OCI-LY7 (cell line): ENCODE results near the gene BLOC1S4. TPM values are rescaled to one million over a fixed set of nuclear protein-coding genes. Genes with fewer than 3 reads are reported as not detected.

Source experiments
- BruUV-seq: library from RNA; stranded (reverse); fragments of 400-500 nt; replicated peaks from 2 replicates; lab custom pipeline; 2021; lab: Mats Ljungman, UMichigan
- CTCF ChIA-PET: fragments of 300-600 bp; sonication (Branson Sonifier 250); formaldehyde crosslinking; loops from one replicate; lab custom pipeline; 2022; ENCODE audit warnings: antibody characterized with exemption; ENCODE audit not compliant: unreplicated experiment; lab: Charles Lee
- POLR2A ChIA-PET: fragments of 300-600 bp; sonication (Branson Sonifier 250); formaldehyde crosslinking; loops from one replicate; lab custom pipeline; 2022; ENCODE audit warnings: antibody characterized with exemption; lab: Charles Lee
- DNase-seq: peaks from one replicate; pipeline ENCODE4 v3.0.0-alpha.2; 2015; ENCODE audit warnings: low spot score
- H2AFZ ChIP-seq: fragments of 200-600 bp; sonication (generic), shearing (Covaris generic); 2 replicates; pipeline ENCODE4 v1.6.1; 2014; ENCODE audit warnings: mild to moderate bottlenecking, antibody characterized with exemption, low read length, moderate library complexity
- H3K27ac ChIP-seq: fragments of 200-600 bp; sonication (generic); 2 replicates; pipeline ENCODE4 v1.5.1; 2014; ENCODE audit warnings: mixed run types, low read depth, mild to moderate bottlenecking, moderate library complexity, low read length, inconsistent platforms; ENCODE audit not compliant: poor library complexity, severe bottlenecking
- H3K36me3 ChIP-seq: fragments of 200-600 bp; sonication (generic); 2 replicates; pipeline ENCODE4 v1.6.1; 2014; ENCODE audit warnings: mild to moderate bottlenecking, antibody characterized with exemption, low read length, moderate library complexity, mixed read lengths; ENCODE audit not compliant: insufficient read depth
- H3K4me1 ChIP-seq: fragments of 200-600 bp; sonication (generic); 2 replicates; pipeline ENCODE4 v1.5.1; 2014; ENCODE audit warnings: mild to moderate bottlenecking, low read length; ENCODE audit not compliant: insufficient read depth, poor library complexity, severe bottlenecking
- H3K4me2 ChIP-seq: fragments of 200-600 bp; sonication (generic); 2 replicates; pipeline ENCODE4 v1.6.1; 2014; ENCODE audit warnings: mild to moderate bottlenecking, low read length
- H3K4me3 ChIP-seq: fragments of 200-600 bp; sonication (generic); 2 replicates; pipeline ENCODE4 v1.5.1; 2014; ENCODE audit warnings: mild to moderate bottlenecking, low read depth, low read length; ENCODE audit not compliant: poor library complexity, severe bottlenecking
- H3K79me2 ChIP-seq: fragments of 200-600 bp; sonication (generic); 2 replicates; pipeline ENCODE4 v1.6.1; 2016; ENCODE audit warnings: low read depth, mild to moderate bottlenecking, low read length, moderate library complexity, mixed read lengths; ENCODE audit not compliant: insufficient read depth
- H3K9me2 ChIP-seq: fragments of 200-600 bp; sonication (generic); 2 replicates; pipeline ENCODE4 v1.6.1; 2016; ENCODE audit warnings: mild to moderate bottlenecking, low read length, mixed read lengths; ENCODE audit not compliant: insufficient read depth
- H3K9me3 ChIP-seq: fragments of 200-600 bp; sonication (generic); 2 replicates; pipeline ENCODE4 v1.6.1; 2014; ENCODE audit warnings: mild to moderate bottlenecking, mixed run types, low read length, mixed read lengths
- H4K20me1 ChIP-seq: fragments of 200-600 bp; sonication (generic); 2 replicates; pipeline ENCODE4 v1.6.1; 2014; ENCODE audit warnings: mild to moderate bottlenecking, antibody characterized with exemption, low read length, moderate library complexity, mixed read lengths; ENCODE audit not compliant: insufficient read depth
- CTCF ChIP-seq: fragments of 200-600 bp; sonication (generic); conservative IDR thresholded peaks from 2 replicates; pipeline ENCODE4 v1.5.1; 2014; ENCODE audit warnings: mild to moderate bottlenecking, antibody characterized with exemption, low read length, moderate library complexity, mixed read lengths
- EZH2phosphoT487 ChIP-seq: fragments of 200-600 bp; sonication (generic); IDR thresholded peaks from 2 replicates; pipeline ENCODE4 v1.6.1; 2018; ENCODE audit warnings: low read depth, borderline replicate concordance, mild to moderate bottlenecking, mixed run types, antibody characterized with exemption, low read length, moderate library complexity, mixed read lengths
- intact Hi-C: fragments of 100-400 bp; cut with micrococcal nuclease; formaldehyde crosslinking; loops from one replicate; pipeline ENCODE4 v1.10.0; 2022; ENCODE audit not compliant: unreplicated experiment
- total RNA-seq, 2 experiments: library from RNA; depleted of rRNA in 1 of 2; stranded (reverse); fragments of >200 nt in 1 of 2; shearing (Covaris generic) in 1 of 2; gene quantifications; 2 replicates each; pipeline ENCODE4 v1.2.3, GENCODE V29; 2014 to 2022

The BLOC1S4 gene
- total RNA-seq, 2 experiments from 2014 or later = 32.3 to 36.1 TPM

- POLR2A ChIA-PET = interaction anchor here (0.6 to 1.3 kb wide), 2 partner anchors 189 to 348 kb away, joined by 3 to 5 read pairs; partner anchors contain the start of gene GRPEL1
Measured at GRCh38 chr4:6719611-6720179, 3.7 kb downstream of the BLOC1S4 start.

GRCh38 chr4:6720202-6720699 lies 4.3 kb downstream of the BLOC1S4 start:
- no TSS peak for BruUV-seq
- Histone ChIP-seq H2AFZ (0 out of 2 replicates have a peak overlapping the region, but pooled peaks have one; percentile 20), H3K79me2 (peaks cover 25% of the 10 kb centered on the region), H3K9me2 (no peaks in the 10 kb centered on the region), H3K4me3 (no peak overlapping the region), H3K9me3 (no peaks in the 10 kb centered on the region), H3K4me1 (peaks cover 17% of the 10 kb centered on the region), H3K36me3 (no peaks in the 10 kb centered on the region), H3K27ac (no peak overlapping the region), H4K20me1 (no peaks in the 10 kb centered on the region; the same call in 1 of the 2 replicates), H3K4me2 (peak overlapping the region; percentile 39)
- TF ChIP-seq CTCF (peak; percentile 95), EZH2phosphoT487 (no peak)
- intact Hi-C loops = loop anchor here (1.0 to 5.0 kb wide), 5 partner anchors 63 to 350 kb away; partner anchors contain the start of gene KIAA0232
- ChIA-PET POLR2A (no interaction called here), CTCF (interaction anchor here (1.0 kb wide), 1 partner anchor 153 kb away, joined by 5 read pairs; no protein-coding TSS in a partner anchor)
- DNase-seq = peak; percentile 75

More at GRCh38 chr4:6719611-6720179, 3.7 kb downstream of the BLOC1S4 start:
- CTCF ChIA-PET = interaction anchor here (1.0 to 1.2 kb wide), 2 partner anchors 153 to 154 kb away, joined by 5 read pairs; no protein-coding TSS in a partner anchor
- H4K20me1 ChIP-seq = no peaks in the 10 kb centered on the region; the same call in 1 of the 2 replicates
- no TSS peak for BruUV-seq
- H3K79me2 ChIP-seq = peaks cover 25% of the 10 kb centered on the region
- no peak for DNase-seq
- no peak overlapping the region for H3K4me3 ChIP-seq
- H3K36me3 ChIP-seq = no peaks in the 10 kb centered on the region
- TF ChIP-seq EZH2phosphoT487 (no peak), CTCF (no peak)
- H3K9me3 ChIP-seq = no peaks in the 10 kb centered on the region
- peaks cover 21% of the 10 kb centered on the region for H3K4me1 ChIP-seq
- no peak overlapping the region for H2AFZ ChIP-seq
- no peak overlapping the region for H3K27ac ChIP-seq
- 0 out of 2 replicates have a peak overlapping the region, but pooled peaks have one; percentile 39 for H3K4me2 ChIP-seq
- intact Hi-C loops = loop anchor here (1.0 to 5.0 kb wide), 5 partner anchors 63 to 351 kb away; partner anchors contain the start of gene KIAA0232
- H3K9me2 ChIP-seq = no peaks in the 10 kb centered on the region
